Thyroid gland (tissue), 4 donors: ENCODE data around the gene MOG. TPM values are rescaled to one million over a fixed set of nuclear protein-coding genes. Genes with fewer than 3 reads are reported as not detected.

Experiments
- DNase-seq, 2 donors: peaks; one replicate each; pipeline ENCODE4 v3.0.0-alpha.2; 2019
- H3K27ac ChIP-seq, 3 donors: fragments of 200-600 bp; sonication (generic); 1 replicate in 2 of 3; 2 replicates in 1 of 3; pipeline ENCODE4 v1.5.1; 2016 to 2019; ENCODE audit warnings: mild to moderate bottlenecking in 1 of 3, moderate library complexity in 1 of 3
- H3K27me3 ChIP-seq: fragments of 200-600 bp; sonication (generic); one replicate; pipeline ENCODE4 v1.5.1; 2019
- H3K36me3 ChIP-seq, 2 donors: fragments of 200-600 bp; sonication (generic); one replicate each; pipeline ENCODE4 v1.5.1; 2016 to 2019
- H3K4me1 ChIP-seq, 2 donors: fragments of 200-600 bp; sonication (generic); one replicate each; pipeline ENCODE4 v1.5.1; 2017 to 2019
- H3K4me3 ChIP-seq, 3 donors: fragments of 200-600 bp; sonication (generic); replicated peaks in 1 of 3; 1 replicate in 2 of 3; 2 replicates in 1 of 3; pipeline ENCODE4 v1.5.1; 2016; ENCODE audit warnings: mild to moderate bottlenecking in 1 of 3
- H3K9me3 ChIP-seq: fragments of 200-600 bp; sonication (generic); one replicate; pipeline ENCODE4 v1.5.1; 2017
- CTCF ChIP-seq, 6 experiments: fragments of 200-600 bp in 3 of 6; fragments of 450-650 bp in 3 of 6; sonication (generic) in 3 of 6; IDR thresholded peaks; one replicate each; pipeline ENCODE4 v1.5.1; 2016 to 2019; ENCODE audit warnings: antibody characterized with exemption in 6 of 6, mild to moderate bottlenecking in 2 of 6, inconsistent platforms in 1 of 6, moderate library complexity in 1 of 6
- POLR2A ChIP-seq, 2 donors: fragments of 450-650 bp; IDR thresholded peaks; one replicate each; pipeline ENCODE4 v1.6.1; 2017; ENCODE audit warnings: antibody characterized with exemption in 2 of 2, mild to moderate bottlenecking in 2 of 2, moderate library complexity in 1 of 2
- WGBS, 2 donors: methylation state at CpG; one replicate each; pipeline ENCODE4 v1.1.5; 2017; 5-methylcytosine and 5-hydroxymethylcytosine counted together
- intact Hi-C: fragments of 100-400 bp; cut with DNase I; formaldehyde crosslinking; loops from one replicate; pipeline ENCODE4 v1.15.1; 2023
- total RNA-seq, 4 donors: library from RNA; depleted of rRNA; stranded (reverse); fragments of >200 nt; gene quantifications; one replicate each; pipeline ENCODE4 v1.2.3, GENCODE V29; 2016

Gene MOG
- total RNA-seq, 4 donors from 2014 or later = not detected

GRCh38 chr6:29676981-29677601 is 20.2 kb downstream of the MOG start:
- Histone ChIP-seq H3K27ac (no peak overlapping the region), H3K9me3 (no peaks in the 10 kb centered on the region), H3K4me1 (no peaks in the 10 kb centered on the region), H3K27me3 (no peaks in the 10 kb centered on the region), H3K36me3 (no peaks in the 10 kb centered on the region), H3K4me3 (no peak overlapping the region)
- TF ChIP-seq CTCF (IDR thresholded peaks at IDR 0.05) (no peak), POLR2A (IDR thresholded peaks at IDR 0.05) (no peak)
- 20 to 59% methylated on average over 2 of the region's 2 CpGs for WGBS, 2 donors
- intact Hi-C loops = no loop called here
- DNase-seq = no peak

DNA sequence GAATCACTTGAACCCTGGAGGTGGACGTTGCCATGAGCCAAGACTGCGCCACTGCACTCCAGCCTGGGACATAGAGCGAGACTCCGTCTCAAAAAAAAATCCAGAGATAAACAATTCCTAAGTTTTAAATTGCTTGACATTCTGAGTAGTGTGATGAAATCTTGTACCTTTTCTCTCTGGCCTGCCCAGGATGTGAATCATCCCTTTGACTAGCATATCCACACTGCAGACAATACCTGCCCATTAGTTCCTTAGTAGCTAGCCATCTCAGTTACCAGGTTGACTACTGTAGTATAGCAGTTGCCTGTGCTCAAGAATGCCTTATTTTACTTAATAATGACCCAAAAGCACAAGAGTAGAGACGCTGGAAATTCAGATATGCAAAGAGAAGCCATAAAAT is 21.2 kb downstream of the MOG start:
- no peak overlapping the region for H3K27ac ChIP-seq
- TF ChIP-seq CTCF (IDR thresholded peaks at IDR 0.05) (no peak), POLR2A (IDR thresholded peaks at IDR 0.05) (no peak)
- H3K36me3 ChIP-seq = no peaks in the 10 kb centered on the region
- H3K9me3 ChIP-seq = no peaks in the 10 kb centered on the region
- WGBS, 2 donors = 78 to 85% methylated on average over 5 of the region's 5 CpGs
- no peaks in the 10 kb centered on the region for H3K4me1 ChIP-seq
- intact Hi-C loops = no loop called here
- H3K4me3 ChIP-seq = no peak overlapping the region
- DNase-seq = no peak
- H3K27me3 ChIP-seq = no peaks in the 10 kb centered on the region

- intact Hi-C loops = no loop called here
- WGBS, 2 donors = 87 to 89% methylated on average over 13 of the region's 13 CpGs
- Histone ChIP-seq H3K4me1 (no peaks in the 10 kb centered on the region), H3K27ac (no peak overlapping the region), H3K36me3 (no peaks in the 10 kb centered on the region), H3K27me3 (no peaks in the 10 kb centered on the region), H3K4me3 (no peak overlapping the region), H3K9me3 (no peaks in the 10 kb centered on the region)
- TF ChIP-seq CTCF (IDR thresholded peaks at IDR 0.05) (no peak), POLR2A (IDR thresholded peaks at IDR 0.05) (no peak)
- no peak for DNase-seq
These were observed 23.1 kb downstream of the MOG start for GRCh38 chr6:29679962-29680361.

- intact Hi-C loops = no loop called here
- no peaks in the 10 kb centered on the region for H3K9me3 ChIP-seq
- DNase-seq = no peak
- no peaks in the 10 kb centered on the region for H3K27me3 ChIP-seq
- no peaks in the 10 kb centered on the region for H3K36me3 ChIP-seq
- no peak for TF ChIP-seq POLR2A (IDR thresholded peaks at IDR 0.05)
- no peak for TF ChIP-seq CTCF (IDR thresholded peaks at IDR 0.05)
- 80% methylated on average over 24 of the region's 24 CpGs for WGBS, 2 donors
- H3K4me1 ChIP-seq = no peaks in the 10 kb centered on the region
- H3K4me3 ChIP-seq = no peak overlapping the region
- no peak overlapping the region for H3K27ac ChIP-seq
These were observed 23.5 kb downstream of the MOG start for GRCh38 chr6:29680416-29680815.

- H3K4me1 ChIP-seq = no peaks in the 10 kb centered on the region
- TF ChIP-seq POLR2A (IDR thresholded peaks at IDR 0.05) = no peak
- no peak for TF ChIP-seq CTCF (IDR thresholded peaks at IDR 0.05)
- no peak within 1 kb of the TSS for H3K4me3 ChIP-seq
- H3K36me3 ChIP-seq = no peaks in the 10 kb centered on the region
- no peaks in the 10 kb centered on the region for H3K9me3 ChIP-seq
- intact Hi-C loops = no loop called here
- WGBS, 2 donors = 57 to 91% methylated on average over 28 of the region's 31 CpGs
- no peak for DNase-seq
- no peaks in the 10 kb centered on the region for H3K27me3 ChIP-seq
- no peak within 1 kb of the TSS for H3K27ac ChIP-seq
These were observed 24.0 kb downstream of the MOG start, which contains the start of gene ZFP57 for GRCh38 chr6:29680904-29681303. Gene ZFP57 (minus strand): TSS chr6:29681152. CDS start chr6:29677003, 4,149 bp downstream.
